ENCODE measurements around the gene ZNF786.

GRCh38 chr7:149075286-149075685, 15.2 kb downstream of the ZNF786 start:
- TF ChIP-seq CTCF (IDR thresholded peaks at IDR 0.05 in 4 of 5, conservative IDR thresholded peaks at IDR 0.05 in 1 of 5) (no peak), POLR2A (IDR thresholded peaks at IDR 0.05) (no peak)
